Keratinocyte (primary cell): ENCODE data around the gene CACNB4. TPM values are rescaled to one million over a fixed set of nuclear protein-coding genes. Genes with fewer than 3 reads are reported as not detected.

ENCODE experiments used
- DNase-seq: peaks from one replicate; pipeline ENCODE4 v3.0.0-alpha.2; 2011; ENCODE audit warnings: low read depth, missing footprints, low spot score
- FAIRE-seq: peaks from 2 replicates; lab custom pipeline; 2011; peaks lifted over from hg19 to GRCh38; lab: Jason Lieb, UNC
- H2AFZ ChIP-seq: 2 replicates; pipeline ENCODE4 v1.6.0; 2012; ENCODE audit warnings: low read length, control low read depth, inconsistent platforms; ENCODE audit not compliant: control insufficient read depth
- H3K27ac ChIP-seq: 2 replicates; pipeline ENCODE4 v1.5.1; 2011; ENCODE audit warnings: low read length; ENCODE audit not compliant: control insufficient read depth, insufficient read depth
- H3K27me3 ChIP-seq: 3 replicates; pipeline ENCODE4 v1.6.0; 2011; ENCODE audit warnings: low read length; ENCODE audit not compliant: control insufficient read depth, insufficient read depth; ENCODE audit errors: extremely low read depth
- H3K36me3 ChIP-seq, 2 experiments: 2 replicates in 1 of 2; 3 replicates in 1 of 2; pipeline ENCODE4 v1.5.1; 2011; ENCODE audit warnings: low read length in 2 of 2, mild to moderate bottlenecking in 1 of 2; ENCODE audit not compliant: control insufficient read depth in 2 of 2, insufficient read depth in 2 of 2; ENCODE audit errors: extremely low read depth in 1 of 2
- H3K4me1 ChIP-seq: 3 replicates; pipeline ENCODE4 v1.5.1; 2011; ENCODE audit warnings: low read length; ENCODE audit not compliant: control insufficient read depth, insufficient read depth; ENCODE audit errors: extremely low read depth
- H3K4me2 ChIP-seq: 3 replicates; pipeline ENCODE4 v1.6.0; 2011; ENCODE audit warnings: low read depth, low read length; ENCODE audit not compliant: control insufficient read depth, insufficient read depth; ENCODE audit errors: extremely low read depth
- H3K4me3 ChIP-seq, 3 experiments: fragments of 200-600 bp in 1 of 3; sonication (generic) in 1 of 3; 2 replicates in 2 of 3; 3 replicates in 1 of 3; pipeline ENCODE4 v1.5.1; 2011 to 2016; ENCODE audit warnings: low read length in 3 of 3, mild to moderate bottlenecking in 3 of 3, control low read depth in 2 of 3, inconsistent platforms in 1 of 3, low read depth in 1 of 3, mixed read lengths in 1 of 3, mixed run types in 1 of 3, moderate library complexity in 1 of 3; ENCODE audit not compliant: control insufficient read depth in 2 of 3, insufficient read depth in 2 of 3; ENCODE audit errors: extremely low read depth in 1 of 3
- H3K79me2 ChIP-seq: 2 replicates; pipeline ENCODE4 v1.6.0; 2012; ENCODE audit warnings: low read length; ENCODE audit not compliant: control insufficient read depth, insufficient read depth
- H3K9ac ChIP-seq: 3 replicates; pipeline ENCODE4 v1.6.0; 2011; ENCODE audit warnings: low read length; ENCODE audit not compliant: control insufficient read depth, insufficient read depth; ENCODE audit errors: extremely low read depth
- H3K9me1 ChIP-seq: 3 replicates; pipeline ENCODE4 v1.6.0; 2011; ENCODE audit warnings: low read length; ENCODE audit not compliant: control insufficient read depth, insufficient read depth; ENCODE audit errors: extremely low read depth
- H3K9me3 ChIP-seq: 2 replicates; pipeline ENCODE4 v1.5.1; 2012; ENCODE audit warnings: low read depth, low read length; ENCODE audit not compliant: control insufficient read depth
- H4K20me1 ChIP-seq: 3 replicates; pipeline ENCODE4 v1.6.0; 2011; ENCODE audit warnings: low read length; ENCODE audit not compliant: control insufficient read depth, insufficient read depth; ENCODE audit errors: extremely low read depth
- CTCF ChIP-seq, 3 experiments: IDR thresholded peaks in 1 of 3; conservative IDR thresholded peaks in 1 of 3; optimal IDR thresholded peaks in 1 of 3; 2 replicates in 2 of 3; 3 replicates in 1 of 3; pipeline versions ENCODE3 to v1.5.1; 2011; ENCODE audit warnings: low read length in 3 of 3, mild to moderate bottlenecking in 3 of 3, moderate library complexity in 2 of 3, control low read depth in 1 of 3, inconsistent platforms in 1 of 3; ENCODE audit not compliant: insufficient read depth in 2 of 3; ENCODE audit errors: extremely low read depth in 1 of 3
- EZH2 ChIP-seq: IDR thresholded peaks from one replicate; pipeline ENCODE4 v1.6.1; 2012; ENCODE audit warnings: inconsistent platforms, mild to moderate bottlenecking, low read length, moderate library complexity
- dilution Hi-C: fragments of 300-500 bp; cut with MboI; formaldehyde crosslinking; loops from one replicate; pipeline ENCODE4 v1.7.0; 2020; ENCODE audit warnings: low sequenced_read_pairs; ENCODE audit not compliant: extremely low pct_ligation_motif_present
- polyA plus RNA-seq, 5 experiments: library from polyadenylated mRNA; depleted of rRNA in 3 of 5; stranded (reverse) in 3 of 5; stranded (forward) in 1 of 5; unstranded in 1 of 5; fragments of >200 nt; gene quantifications; 1 replicate in 1 of 5; 2 replicates in 3 of 5; 3 replicates in 1 of 5; pipeline versions ENCODE4 v1.2.1 to v1.2.3, GENCODE V29; 2011 to 2012; ENCODE audit warnings: missing spikeins in 2 of 5, low read depth in 1 of 5, low replicate concordance in 1 of 5

CACNB4 gene
- polyA plus RNA-seq, 1 donor (not counting 4 experiments of a cell fraction or from before 2014, with no cell fraction given) = 0.30 TPM

DNA sequence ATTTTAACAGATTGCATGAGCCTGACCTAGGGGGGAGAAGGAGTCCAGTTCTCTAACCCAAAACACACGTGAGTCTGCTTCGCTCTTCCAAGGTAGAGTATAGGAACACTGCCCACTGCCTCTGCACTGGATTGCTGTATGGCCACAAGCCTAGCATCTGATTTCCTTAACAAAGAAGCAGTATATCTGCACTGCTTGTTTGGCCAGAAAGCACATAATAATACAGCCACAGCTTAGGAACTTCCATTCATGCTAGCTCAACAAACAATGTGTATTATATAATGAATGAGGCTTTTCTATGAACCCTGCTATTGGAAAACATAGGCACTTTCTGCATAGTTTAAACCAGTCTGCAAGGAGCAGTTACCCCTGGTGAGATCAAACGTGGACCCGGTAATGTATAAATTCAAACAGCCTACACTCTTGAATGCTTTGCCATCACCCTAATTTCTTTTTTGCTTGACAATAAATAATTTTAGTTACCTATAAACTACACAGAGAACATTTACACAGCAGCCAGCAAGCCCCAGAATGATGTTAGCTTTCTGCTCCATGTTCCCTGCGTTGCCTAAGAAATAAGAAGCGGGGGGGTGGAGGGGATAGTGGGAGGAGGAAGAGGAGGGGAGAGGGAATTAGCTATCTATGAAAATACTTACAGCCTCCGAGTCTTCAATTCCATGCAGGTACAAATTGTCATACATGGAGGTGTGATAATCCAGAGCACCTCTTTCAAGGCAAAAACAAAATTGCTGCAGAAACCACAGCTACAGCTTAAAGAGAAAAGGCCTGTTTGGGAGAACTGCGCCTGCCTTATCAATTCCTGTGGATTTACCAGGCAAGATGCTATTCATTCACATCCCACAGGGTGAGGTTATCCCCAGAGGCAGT lies 125.6 kb downstream of the CACNB4 start:
- H2AFZ ChIP-seq = peak overlapping the region; percentile 45
- H3K79me2 ChIP-seq = no peaks in the 10 kb centered on the region
- H3K36me3 ChIP-seq = no peaks in the 10 kb centered on the region
- peaks cover 9% of the 10 kb centered on the region for H3K4me1 ChIP-seq
- no peaks in the 10 kb centered on the region for H4K20me1 ChIP-seq
- TF ChIP-seq CTCF (optimal IDR thresholded peaks at IDR 0.05 in 1 of 3, IDR thresholded peaks at IDR 0.05 in 1 of 3, conservative IDR thresholded peaks at IDR 0.05 in 1 of 3; ENCODE audit: extremely low read depth in 1 of 3, insufficient read depth in 2 of 3, low read length in 3 of 3) (no peak), EZH2 (no peak)
- no peak for FAIRE-seq
- H3K9me1 ChIP-seq = no peaks in the 10 kb centered on the region
- no peaks in the 10 kb centered on the region for H3K9me3 ChIP-seq
- dilution Hi-C loops = no loop called here
- H3K4me3 ChIP-seq = peak overlapping the region in 1 of 3 experiments; percentile 3
- H3K9ac ChIP-seq = no peak overlapping the region
- no peak for DNase-seq
- H3K27ac ChIP-seq = no peak overlapping the region
- no peaks in the 10 kb centered on the region for H3K27me3 ChIP-seq
- H3K4me2 ChIP-seq = peak overlapping the region; percentile 66

- dilution Hi-C loops = no loop called here
- no peak for FAIRE-seq
- H3K4me3 ChIP-seq = no peak overlapping the region
- TF ChIP-seq EZH2 = no peak
- no peak for TF ChIP-seq CTCF (optimal IDR thresholded peaks at IDR 0.05 in 1 of 3, IDR thresholded peaks at IDR 0.05 in 1 of 3, conservative IDR thresholded peaks at IDR 0.05 in 1 of 3; ENCODE audit: extremely low read depth in 1 of 3, insufficient read depth in 2 of 3, low read length in 3 of 3)
- H3K4me2 ChIP-seq = no peak overlapping the region
- no peak for DNase-seq
- no peaks in the 10 kb centered on the region for H3K79me2 ChIP-seq
- no peaks in the 10 kb centered on the region for H3K9me3 ChIP-seq
- no peaks in the 10 kb centered on the region for H3K9me1 ChIP-seq
- H3K27me3 ChIP-seq = no peaks in the 10 kb centered on the region
- H3K9ac ChIP-seq = no peak overlapping the region
- peaks cover 9% of the 10 kb centered on the region for H3K4me1 ChIP-seq
- no peak overlapping the region for H2AFZ ChIP-seq
- H3K36me3 ChIP-seq = no peaks in the 10 kb centered on the region
- H4K20me1 ChIP-seq = no peaks in the 10 kb centered on the region
- H3K27ac ChIP-seq = no peak overlapping the region
Observed at GRCh38 chr2:151972241-151973012, 126.4 kb downstream of the CACNB4 start.
